Hippocampal formation (tissue), 2 donors: ENCODE data around the gene AREL1.

ENCODE experiments used
- DNase-seq, 2 donors: peaks; one replicate each; lab custom pipeline; 2025; lab: John Stamatoyannopoulos, UW

Gene AREL1

GRCh38 chr14:74698465-74698864 lies 14.4 kb downstream of the AREL1 start:
- DNase-seq, result no peak

DNA sequence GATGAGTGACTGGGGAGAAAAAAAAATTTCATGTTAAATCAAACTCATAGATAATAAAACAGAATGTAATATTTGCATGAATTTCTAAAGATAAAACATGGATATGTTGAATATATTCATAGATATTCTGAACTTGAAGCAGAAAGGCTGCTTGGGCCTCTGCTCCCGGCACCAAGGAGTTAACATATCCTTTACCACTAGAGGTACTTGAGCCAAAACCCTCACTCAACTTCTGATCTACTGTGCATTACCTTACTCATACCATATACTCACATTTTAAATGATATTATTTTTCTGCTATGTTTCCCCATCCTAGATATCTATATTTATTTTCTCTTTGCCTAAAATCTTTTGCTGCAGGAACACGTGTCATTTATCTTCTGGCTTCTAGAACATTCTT lies 14.9 kb downstream of the AREL1 start:
- DNase-seq, result no peak

GRCh38 chr14:74697543-74697942 lies 15.3 kb downstream of the AREL1 start:
- DNase-seq, result no peak

- DNase-seq, result no peak
Observed at GRCh38 chr14:74697011-74697410, 15.9 kb downstream of the AREL1 start.

DNA sequence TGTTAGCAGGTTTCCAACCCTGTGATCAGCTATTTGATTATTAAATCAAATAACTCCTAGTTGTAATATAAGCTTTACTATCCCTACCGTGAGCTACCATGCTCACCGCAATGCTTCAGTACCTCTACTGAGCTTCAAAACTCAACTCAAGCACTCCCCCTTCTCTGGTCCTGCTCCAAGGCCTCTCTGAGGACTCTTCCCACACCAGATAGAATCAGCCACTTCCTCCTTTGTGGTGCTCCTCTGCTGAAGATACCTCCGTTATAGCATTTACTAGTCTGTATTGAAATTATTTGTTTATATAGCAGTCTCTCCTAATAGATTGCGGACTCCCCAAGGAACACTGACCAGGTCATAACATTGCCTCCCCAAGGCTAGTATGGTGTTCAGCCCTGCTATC lies 17.5 kb downstream of the AREL1 start:
- no peak for DNase-seq

DNA sequence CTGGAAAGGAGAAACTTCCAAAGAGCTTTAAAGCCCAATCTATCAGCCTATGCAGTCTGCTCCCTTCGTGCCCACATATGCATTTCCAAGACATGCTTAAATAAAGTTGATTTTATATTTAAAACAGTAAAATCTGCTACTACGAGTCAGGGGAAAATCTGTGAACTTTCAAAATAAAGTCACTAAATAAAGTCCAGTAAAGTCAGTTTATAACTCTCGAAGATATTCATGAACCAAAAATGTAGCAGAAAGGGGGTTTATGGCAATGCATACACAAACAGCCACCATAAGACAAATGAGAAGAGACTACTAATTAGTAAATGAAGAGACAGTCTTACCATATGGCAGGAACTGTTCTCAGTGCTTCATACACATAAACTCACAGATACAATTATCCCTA lies 19.7 kb downstream of the AREL1 start:
- DNase-seq, result no peak

- no peak for DNase-seq
Observed at GRCh38 chr14:74691456-74691855, 21.4 kb downstream of the AREL1 start.

DNA sequence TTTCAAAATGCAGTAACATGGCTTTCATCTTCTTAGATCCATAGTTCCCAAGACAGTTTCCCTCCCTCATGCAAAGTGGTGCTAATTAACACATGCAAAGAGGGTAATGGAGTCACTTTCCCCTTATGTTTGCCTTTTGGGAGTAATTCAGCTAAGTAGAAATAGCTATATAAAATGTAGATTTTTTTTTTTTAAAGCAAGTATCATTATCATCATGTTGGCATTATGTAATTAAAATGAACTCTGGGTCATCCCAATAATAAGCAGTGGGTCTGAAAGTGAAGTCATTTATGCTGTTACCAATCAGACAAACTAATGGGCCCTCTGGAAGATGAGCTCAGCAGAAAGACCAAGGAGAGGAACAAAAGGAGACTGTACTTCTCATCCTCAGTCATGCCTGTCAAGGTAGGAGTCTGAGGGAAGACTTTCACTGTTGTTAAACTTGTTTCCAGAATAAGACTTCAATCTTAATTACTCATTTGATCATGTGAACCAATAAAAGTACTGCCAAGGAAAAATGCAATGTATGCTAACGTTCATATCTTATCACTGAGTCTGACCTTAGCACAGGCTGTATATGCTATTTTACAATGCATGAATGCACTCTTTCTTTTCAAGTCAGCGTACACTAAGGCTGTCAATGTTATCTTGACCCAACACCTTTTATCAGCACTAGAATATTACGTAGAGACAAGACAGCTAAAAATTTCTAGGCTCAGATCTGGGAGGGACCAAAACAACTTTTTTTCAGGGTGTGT lies 26.8 kb downstream of the AREL1 start:
- no peak for DNase-seq

GRCh38 chr14:74685056-74685455 lies 27.8 kb downstream of the AREL1 start:
- no peak for DNase-seq

GRCh38 chr14:74684434-74684833 lies 28.4 kb downstream of the AREL1 start:
- no peak for DNase-seq

DNA sequence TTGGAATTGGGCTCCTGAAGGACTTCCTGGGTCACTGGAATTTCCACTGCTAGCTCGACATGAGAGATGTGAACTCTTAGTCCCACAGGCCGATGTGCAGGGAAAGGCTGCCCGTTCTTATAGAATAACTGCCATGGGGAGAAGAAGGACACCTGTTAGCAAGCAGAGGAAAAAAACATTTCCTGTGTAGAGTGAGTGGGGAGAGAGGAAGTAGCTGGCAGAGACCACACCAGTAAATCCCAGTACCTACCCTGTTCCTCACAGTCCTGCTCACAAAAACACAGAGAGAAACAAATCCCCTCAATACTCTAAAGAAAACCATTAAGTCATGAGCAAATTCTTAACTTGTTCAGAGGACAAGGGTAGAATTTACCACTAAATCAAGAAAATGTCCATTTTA lies 29.5 kb downstream of the AREL1 start:
- DNase-seq, result no peak

DNA sequence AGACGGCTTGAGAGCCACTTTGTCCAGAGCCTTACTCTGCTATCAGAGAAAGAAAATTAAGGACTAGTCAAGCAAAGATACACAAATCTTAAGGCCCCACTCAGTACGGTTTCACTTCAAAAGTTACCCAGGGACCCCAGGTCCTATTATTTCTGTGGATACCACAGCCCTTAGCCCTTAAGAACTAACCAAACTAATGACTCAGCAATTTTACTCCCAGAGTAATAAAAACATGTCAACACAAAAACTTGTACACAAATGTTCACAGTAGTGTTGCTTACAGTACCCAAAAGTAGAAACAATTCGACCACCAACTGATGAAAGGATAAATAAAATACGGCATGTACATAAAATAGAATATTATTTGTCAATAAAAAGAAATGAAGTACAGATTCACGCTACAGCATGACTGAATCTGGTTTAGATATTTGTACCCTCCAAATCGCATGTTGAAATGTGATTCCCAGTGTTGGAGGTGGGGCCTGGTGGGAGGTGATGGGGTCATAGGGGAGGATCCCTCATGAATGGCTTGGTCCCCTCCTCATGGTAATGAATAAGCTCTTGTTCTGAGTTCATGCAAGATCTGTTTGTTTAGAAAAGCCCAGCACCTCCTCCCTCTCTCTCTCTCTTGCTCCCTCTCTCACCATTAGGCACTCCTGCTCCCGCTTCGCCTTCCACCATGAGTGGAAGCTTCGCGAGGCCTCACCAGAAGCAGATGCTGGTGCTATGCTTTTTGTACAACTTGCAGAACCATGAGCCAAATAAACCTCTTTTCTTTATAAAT lies 30.5 kb downstream of the AREL1 start:
- DNase-seq, result peak; percentile 8 to 60

GRCh38 chr14:74675219-74675618 lies 37.7 kb downstream of the AREL1 start:
- DNase-seq, result no peak

- no peak for DNase-seq
Observed at GRCh38 chr14:74673768-74674167, 39.1 kb downstream of the AREL1 start.

- DNase-seq, result no peak
Observed at GRCh38 chr14:74671789-74672188, 41.1 kb downstream of the AREL1 start.

GRCh38 chr14:74670726-74671411 lies 42.0 kb downstream of the AREL1 start:
- no peak for DNase-seq

DNA sequence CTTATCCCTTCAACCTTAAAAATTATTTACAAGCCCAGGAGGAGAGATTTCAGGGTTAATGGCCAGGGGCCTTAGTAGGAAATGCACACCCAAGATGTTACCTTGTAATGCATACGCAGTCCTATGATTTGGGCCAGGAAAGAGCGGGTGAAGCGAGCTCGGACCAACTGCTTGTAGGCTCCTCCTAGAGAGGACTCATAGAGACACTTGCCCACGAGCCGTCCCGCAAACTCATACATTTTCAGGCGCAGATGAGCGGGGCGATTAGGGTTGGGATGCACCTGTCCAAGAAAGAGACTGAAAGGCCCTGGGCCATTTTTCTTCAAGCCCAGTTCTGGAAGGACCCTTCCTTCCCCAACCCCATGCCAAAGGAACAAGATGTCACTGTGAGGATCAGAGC lies 43.0 kb downstream of the AREL1 start:
- DNase-seq, result no peak

GRCh38 chr14:74669256-74669655 lies 43.6 kb downstream of the AREL1 start:
- no peak for DNase-seq

DNA sequence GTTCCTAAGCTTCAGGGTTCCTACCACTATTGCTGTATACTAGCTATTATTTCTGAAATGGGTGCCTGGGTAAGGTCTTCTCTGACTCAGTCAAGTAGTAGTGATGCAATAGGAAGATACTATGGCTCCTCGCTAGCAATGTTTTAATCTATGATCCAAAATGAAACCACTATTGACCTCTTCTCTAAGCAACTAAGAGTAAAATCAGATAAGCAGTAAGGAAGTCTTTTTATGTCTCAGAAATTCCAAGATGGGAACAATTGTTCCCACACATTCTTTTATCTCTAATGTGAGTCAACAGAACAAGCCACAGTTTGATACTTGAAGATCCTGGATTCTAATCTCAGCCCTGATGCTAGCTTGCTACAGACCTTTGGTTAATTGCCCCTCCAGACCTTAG lies 45.1 kb downstream of the AREL1 start:
- no peak for DNase-seq

- no peak for DNase-seq
Observed at GRCh38 chr14:74664717-74665116, 48.2 kb downstream of the AREL1 start.

DNA sequence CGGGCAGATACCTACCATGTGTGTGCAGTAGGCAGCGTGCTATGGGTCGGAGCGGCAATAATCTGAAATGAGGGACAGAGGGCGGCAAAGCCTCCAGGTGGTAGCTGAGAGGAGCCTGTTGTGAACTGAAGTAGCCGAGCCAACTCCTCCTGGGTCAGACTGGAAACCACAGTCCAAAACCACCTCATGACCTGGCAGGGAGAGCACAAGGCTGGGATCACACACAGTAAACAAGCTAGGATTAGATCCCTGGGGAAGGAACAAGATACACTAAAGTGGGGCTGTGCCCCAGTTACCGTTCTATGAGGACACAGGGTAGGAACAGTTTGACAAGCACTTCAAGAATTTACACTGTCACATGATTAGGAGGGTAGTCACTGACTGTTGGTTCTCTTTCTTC lies 49.0 kb downstream of the AREL1 start:
- DNase-seq, result no peak

DNA sequence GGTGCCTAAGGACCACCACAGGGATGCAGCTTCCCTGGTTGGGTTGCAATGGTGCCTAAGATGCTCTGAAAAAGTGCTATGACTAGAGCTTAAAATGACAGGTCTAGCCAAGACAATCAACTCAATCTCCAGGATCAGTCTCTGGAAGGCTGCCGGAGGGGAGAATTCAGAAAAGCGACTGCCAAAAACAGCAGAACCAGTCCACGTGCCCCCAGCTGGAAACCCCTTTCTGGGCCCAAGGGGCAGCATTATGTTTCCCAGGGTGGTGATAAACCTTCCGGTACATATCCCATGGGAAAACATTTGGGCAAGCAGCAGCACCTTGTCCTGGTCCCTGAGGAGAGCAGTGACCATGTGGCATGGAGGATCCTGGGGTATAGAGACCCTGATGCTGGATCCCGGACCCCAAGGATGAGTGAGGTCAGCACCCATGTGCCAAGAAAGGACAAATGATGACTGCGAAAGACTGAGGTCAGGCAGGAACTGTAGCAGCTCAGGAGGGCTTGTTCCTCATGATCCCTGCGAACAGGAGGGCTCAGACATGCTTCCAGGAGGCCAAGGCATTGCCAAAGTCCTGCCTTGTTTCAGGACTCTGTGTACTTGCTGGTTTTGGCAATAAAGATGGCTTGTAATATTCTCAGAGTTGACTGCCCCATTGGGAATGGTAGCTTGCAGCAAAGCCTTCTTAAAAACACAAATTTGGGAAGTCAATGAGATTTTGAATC lies 51.0 kb downstream of the AREL1 start:
- DNase-seq, result no peak
